ENCODE results near the gene NEK6. TPM values are rescaled to one million over a fixed set of nuclear protein-coding genes. Genes with fewer than 3 reads are reported as not detected.
A peak's percentile ranks its signal among the peaks of the same experiment; 100 is the strongest.
"Not testable (repeated sequence)": the region's sequence is repeated elsewhere in the genome, so short reads cannot be mapped to it uniquely, and the experiment has no call there.

NEK6 gene
- total RNA-seq, 2 donors from 2014 or later: 6.8 to 7.6 TPM

- Mint-ChIP-seq H3K36me3 (ENCODE audit: low read depth) (no peaks in the 10 kb centered on the region), H3K4me1 (peaks cover 32% of the 10 kb centered on the region), H3K9me3 (no peaks in the 10 kb centered on the region), H3K27ac (no peak overlapping the region), H3K27me3 (no peaks in the 10 kb centered on the region), H3K4me3 (peak overlapping the region; percentile 70)
- peak; percentile 49 for ATAC-seq (replicated peaks)
Measured at GRCh38 chr9:124218438-124218982, 39.2 kb upstream of the NEK6 start.

GRCh38 chr9:124218987-124219461, 38.7 kb upstream of the NEK6 start:
- H3K36me3 Mint-ChIP-seq (ENCODE audit: low read depth): no peaks in the 10 kb centered on the region
- peak overlapping the region; percentile 70 for H3K4me3 Mint-ChIP-seq
- H3K27ac Mint-ChIP-seq: no peak overlapping the region
- no peaks in the 10 kb centered on the region for H3K9me3 Mint-ChIP-seq
- no peaks in the 10 kb centered on the region for H3K27me3 Mint-ChIP-seq
- ATAC-seq (replicated peaks): no peak
- H3K4me1 Mint-ChIP-seq: peaks cover 29% of the 10 kb centered on the region

GRCh38 chr9:124220946-124221451, 36.8 kb upstream of the NEK6 start:
- H3K27ac Mint-ChIP-seq: peak overlapping the region; percentile 58
- no peak overlapping the region for H3K4me3 Mint-ChIP-seq
- peaks cover 25% of the 10 kb centered on the region for H3K4me1 Mint-ChIP-seq
- ATAC-seq (replicated peaks): no peak
- no peaks in the 10 kb centered on the region for H3K27me3 Mint-ChIP-seq
- H3K36me3 Mint-ChIP-seq (ENCODE audit: low read depth): no peaks in the 10 kb centered on the region
- H3K9me3 Mint-ChIP-seq: no peaks in the 10 kb centered on the region

- Mint-ChIP-seq H3K27ac (no peak overlapping the region), H3K36me3 (ENCODE audit: low read depth) (no peaks in the 10 kb centered on the region), H3K9me3 (no peaks in the 10 kb centered on the region), H3K4me3 (no peak overlapping the region), H3K4me1 (peaks cover 19% of the 10 kb centered on the region), H3K27me3 (no peaks in the 10 kb centered on the region)
- ATAC-seq (replicated peaks): no peak
Measured at GRCh38 chr9:124221676-124222075, 36.1 kb upstream of the NEK6 start.

- no peak overlapping the region for H3K27ac Mint-ChIP-seq
Measured at GRCh38 chr9:124222109-124222508, 35.6 kb upstream of the NEK6 start.

GRCh38 chr9:124222918-124223720, 34.6 kb upstream of the NEK6 start:
- H3K4me3 Mint-ChIP-seq: no peak overlapping the region
- no peaks in the 10 kb centered on the region for H3K36me3 Mint-ChIP-seq (ENCODE audit: low read depth)
- H3K4me1 Mint-ChIP-seq: peaks cover 6% of the 10 kb centered on the region
- H3K27me3 Mint-ChIP-seq: no peaks in the 10 kb centered on the region
- H3K27ac Mint-ChIP-seq: no peak overlapping the region
- no peaks in the 10 kb centered on the region for H3K9me3 Mint-ChIP-seq
- ATAC-seq (replicated peaks): no peak

More at GRCh38 chr9:124222109-124222508, 35.6 kb upstream of the NEK6 start:
- no peak overlapping the region for H3K4me3 Mint-ChIP-seq
- H3K9me3 Mint-ChIP-seq: no peaks in the 10 kb centered on the region
- H3K27me3 Mint-ChIP-seq: no peaks in the 10 kb centered on the region
- no peak for ATAC-seq (replicated peaks)
- no peaks in the 10 kb centered on the region for H3K36me3 Mint-ChIP-seq (ENCODE audit: low read depth)
- peaks cover 15% of the 10 kb centered on the region for H3K4me1 Mint-ChIP-seq

DNA sequence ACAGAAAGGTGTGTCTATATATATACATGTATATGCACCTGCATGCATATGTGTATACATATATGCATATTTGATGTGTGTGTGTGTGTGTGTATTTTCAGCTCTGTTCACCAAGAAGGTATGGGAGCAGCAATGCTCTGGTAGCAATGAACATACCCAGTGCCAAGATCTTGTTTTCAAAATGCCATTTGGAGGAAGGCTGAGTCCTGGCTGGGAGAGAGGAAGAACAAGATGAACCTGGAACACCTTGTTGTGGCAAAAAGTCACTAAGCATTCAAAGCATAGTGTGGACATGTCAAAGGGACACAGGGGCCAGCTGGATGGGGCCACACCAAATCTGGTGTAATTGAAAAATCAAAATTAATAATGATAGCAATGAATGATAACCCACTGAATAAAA, 31.8 kb upstream of the NEK6 start:
- H3K4me1 Mint-ChIP-seq: no peaks in the 10 kb centered on the region
- no peaks in the 10 kb centered on the region for H3K9me3 Mint-ChIP-seq
- no peak for ATAC-seq (replicated peaks)

DNA sequence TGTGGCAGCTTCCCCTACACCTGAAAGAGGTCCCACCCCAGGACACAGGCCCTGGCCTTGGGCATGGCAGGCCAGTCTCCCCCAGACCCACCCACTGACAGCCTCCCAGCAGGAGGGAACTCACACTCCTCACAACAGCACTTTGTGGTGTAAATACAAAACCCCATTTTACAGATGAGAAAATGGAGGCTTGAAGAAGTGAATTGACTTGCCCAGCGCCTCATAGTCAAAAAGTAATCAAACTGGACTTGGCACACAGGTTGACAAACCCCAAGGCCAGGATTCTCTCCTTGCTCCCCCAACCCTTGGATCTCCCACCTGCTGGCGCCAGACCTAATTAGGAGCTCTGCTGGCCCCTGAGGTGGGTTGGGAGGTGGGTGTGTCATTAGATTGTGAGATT, 29.2 kb upstream of the NEK6 start:
- no peaks in the 10 kb centered on the region for H3K27me3 Mint-ChIP-seq
- H3K36me3 Mint-ChIP-seq (ENCODE audit: low read depth): no peaks in the 10 kb centered on the region
- H3K4me3 Mint-ChIP-seq: no peak overlapping the region
- H3K9me3 Mint-ChIP-seq: no peaks in the 10 kb centered on the region
- no peak overlapping the region for H3K27ac Mint-ChIP-seq
- H3K4me1 Mint-ChIP-seq: no peaks in the 10 kb centered on the region
- no peak for ATAC-seq (replicated peaks)

More for the DNA sequence above, 31.8 kb upstream of the NEK6 start:
- Mint-ChIP-seq H3K36me3 (ENCODE audit: low read depth) (no peaks in the 10 kb centered on the region), H3K27me3 (no peaks in the 10 kb centered on the region), H3K27ac (no peak overlapping the region), H3K4me3 (no peak overlapping the region)

DNA sequence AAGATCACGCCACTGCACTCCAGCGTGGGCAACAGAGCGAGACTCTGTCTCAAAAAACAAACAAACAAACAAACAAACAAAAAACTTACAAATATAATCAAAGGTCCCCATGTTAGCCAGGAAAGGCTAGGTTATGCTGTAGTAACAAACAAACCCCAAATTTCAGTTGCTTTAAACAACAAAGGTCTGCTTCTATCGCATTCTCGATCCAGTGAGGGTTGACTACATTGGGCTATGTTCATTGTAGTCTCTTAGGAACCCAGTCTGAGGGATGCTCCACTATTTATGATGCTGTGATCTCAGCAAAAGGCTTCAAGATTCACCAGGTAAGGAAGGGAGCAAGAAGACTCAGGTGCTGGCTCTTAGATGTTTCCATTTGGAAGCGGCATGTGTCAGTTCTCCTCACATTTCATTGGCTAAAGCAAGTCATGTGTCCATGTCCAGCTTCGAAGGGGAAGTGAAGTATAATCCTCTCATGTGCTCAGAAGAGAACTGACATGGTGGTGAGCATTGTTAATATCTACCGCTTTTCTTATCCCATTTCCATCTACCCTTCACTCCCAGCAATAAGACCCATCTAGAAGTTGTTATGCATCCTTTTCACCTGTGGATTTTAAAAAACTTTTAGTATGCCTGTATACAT, 26.5 kb upstream of the NEK6 start:
- no peak overlapping the region for H3K4me3 Mint-ChIP-seq
- H3K4me1 Mint-ChIP-seq: no peaks in the 10 kb centered on the region
- no peak overlapping the region for H3K27ac Mint-ChIP-seq
- H3K9me3 Mint-ChIP-seq: no peaks in the 10 kb centered on the region
- no peaks in the 10 kb centered on the region for H3K27me3 Mint-ChIP-seq
- no peaks in the 10 kb centered on the region for H3K36me3 Mint-ChIP-seq (ENCODE audit: low read depth)
- ATAC-seq (replicated peaks): no peak

DNA sequence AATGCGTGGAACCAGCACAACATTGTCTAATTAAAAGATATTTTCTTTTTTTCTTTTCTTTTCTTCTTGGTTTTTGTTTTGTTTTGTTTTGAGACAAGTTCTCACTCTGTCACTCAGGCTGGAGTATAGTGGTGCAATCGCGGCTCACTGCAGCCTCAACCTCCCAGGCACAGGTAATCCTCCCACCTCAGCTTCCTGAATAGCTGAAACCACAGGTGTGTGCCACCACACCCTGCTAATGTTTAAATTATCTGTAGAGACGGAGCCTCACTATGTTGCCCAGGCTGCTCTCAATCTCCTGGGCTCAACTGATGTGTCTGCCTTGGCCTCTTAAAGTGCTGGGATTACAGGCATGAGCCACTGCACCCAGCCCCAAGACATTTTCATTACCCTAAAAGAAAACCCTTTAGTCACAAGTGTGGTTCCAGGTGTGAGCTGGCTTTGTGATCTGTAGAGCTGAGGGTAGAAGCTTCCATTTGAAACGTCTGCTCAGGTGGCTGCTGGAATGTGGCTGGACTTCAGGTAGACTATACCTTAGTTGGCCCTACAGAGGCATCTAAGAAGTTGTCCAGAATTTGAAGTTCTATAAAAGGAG, 19.1 kb upstream of the NEK6 start:
- no peak overlapping the region for H3K27ac Mint-ChIP-seq
- H3K9me3 Mint-ChIP-seq: no peaks in the 10 kb centered on the region
- ATAC-seq (replicated peaks): peak; percentile 92
- peaks cover 15% of the 10 kb centered on the region for H3K4me1 Mint-ChIP-seq
- no peaks in the 10 kb centered on the region for H3K27me3 Mint-ChIP-seq
- H3K4me3 Mint-ChIP-seq: peak overlapping the region; percentile 34
- no peaks in the 10 kb centered on the region for H3K36me3 Mint-ChIP-seq (ENCODE audit: low read depth)

DNA sequence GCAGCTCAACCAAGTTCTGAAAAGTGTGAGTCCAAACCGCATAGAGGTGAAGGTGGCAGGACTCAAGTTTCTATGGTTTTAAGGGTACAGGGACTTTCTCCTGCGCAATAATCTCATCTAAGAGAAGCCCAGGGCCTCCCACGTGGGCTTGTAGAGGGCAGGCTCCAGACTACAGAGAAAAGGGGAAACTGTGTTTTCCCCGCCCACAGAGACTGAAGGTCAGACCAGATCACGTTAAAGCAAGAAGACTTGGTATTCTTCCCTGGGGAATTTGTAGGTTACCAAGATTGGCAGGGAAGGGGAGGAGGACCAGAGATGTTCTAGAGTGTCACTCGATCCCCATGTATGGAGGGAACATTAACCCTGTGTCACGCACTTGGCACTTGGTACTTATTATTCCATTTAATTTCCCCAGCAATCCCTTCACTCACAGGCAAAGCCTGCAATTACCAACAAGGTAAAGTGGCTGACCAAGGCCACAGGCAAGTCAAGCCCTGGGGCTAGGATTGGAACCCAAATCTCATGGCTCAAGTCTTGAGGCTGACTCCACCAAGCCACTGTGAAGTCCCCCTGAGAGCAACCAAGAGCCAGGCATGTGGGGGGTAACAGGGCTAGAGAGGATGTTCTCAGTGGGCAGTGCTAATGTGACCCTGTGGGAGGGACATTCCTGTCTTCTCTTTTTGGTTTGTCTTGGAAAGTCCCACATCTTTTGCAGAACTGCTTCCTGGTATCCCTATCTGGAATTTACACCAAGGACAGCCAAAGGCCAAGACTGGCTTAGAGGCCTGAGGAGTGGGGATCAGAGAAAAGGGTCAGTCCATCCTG, 18.3 kb upstream of the NEK6 start:
- peak overlapping the region; percentile 70 for H3K27ac Mint-ChIP-seq
- H3K36me3 Mint-ChIP-seq (ENCODE audit: low read depth): no peaks in the 10 kb centered on the region
- peak overlapping the region; percentile 34 for H3K4me3 Mint-ChIP-seq
- no peaks in the 10 kb centered on the region for H3K9me3 Mint-ChIP-seq
- no peaks in the 10 kb centered on the region for H3K27me3 Mint-ChIP-seq
- peaks cover 15% of the 10 kb centered on the region for H3K4me1 Mint-ChIP-seq
- ATAC-seq (replicated peaks): peak; percentile 74

DNA sequence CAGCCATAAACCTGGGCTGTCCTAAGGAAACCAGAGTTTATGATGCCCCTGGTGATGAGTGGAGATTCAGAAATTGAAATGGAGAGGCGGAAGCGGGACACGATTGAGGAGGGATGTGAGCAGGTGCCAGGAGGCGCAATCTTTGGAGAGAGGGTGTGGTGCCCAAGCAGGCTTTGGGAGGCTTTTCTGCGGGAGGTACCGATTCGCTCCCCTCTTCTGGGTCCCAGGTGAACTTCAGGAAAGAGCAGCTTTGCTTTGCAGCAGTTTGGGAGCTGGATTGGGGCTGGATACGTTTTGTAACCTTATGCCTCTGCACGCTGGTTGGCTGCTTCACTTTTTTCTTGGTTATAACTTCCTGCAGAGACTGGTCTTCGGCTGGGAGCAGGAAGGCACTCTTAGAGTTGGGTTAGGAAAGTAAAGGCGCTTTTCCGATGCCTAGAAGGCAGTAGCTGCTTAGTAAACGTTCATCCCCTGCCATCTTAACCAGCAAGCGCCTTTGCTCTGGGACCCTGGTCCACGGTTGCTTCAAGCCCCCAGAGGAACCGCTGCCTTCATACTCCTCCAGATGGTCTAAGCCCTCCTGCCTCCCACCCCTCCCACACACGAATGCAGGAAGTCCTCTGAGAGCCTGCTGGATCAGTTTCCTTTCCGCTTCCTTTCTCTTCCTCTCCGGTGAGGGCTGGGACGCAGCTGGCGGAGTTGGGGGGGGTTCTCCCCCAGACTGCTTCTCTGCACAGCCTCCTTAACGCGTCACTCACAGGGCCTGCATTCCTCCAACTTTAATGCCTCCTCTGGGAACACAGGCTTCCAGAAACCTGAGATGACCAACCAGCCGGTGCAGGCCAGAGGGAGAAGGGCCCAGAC, 15.2 kb upstream of the NEK6 start:
- Mint-ChIP-seq H3K4me1 (peaks cover 15% of the 10 kb centered on the region), H3K4me3 (no peak overlapping the region)
- no peak for ATAC-seq (replicated peaks)

GRCh38 chr9:124247393-124247792, 10.4 kb upstream of the NEK6 start:
- H3K27ac Mint-ChIP-seq; ATAC-seq (replicated peaks); H3K9me3 Mint-ChIP-seq; H3K4me3 Mint-ChIP-seq; H3K27me3 Mint-ChIP-seq; H3K4me1 Mint-ChIP-seq; H3K36me3 Mint-ChIP-seq (ENCODE audit: low read depth): not testable (repeated sequence)

More for the DNA sequence above, 15.2 kb upstream of the NEK6 start:
- H3K9me3 Mint-ChIP-seq: no peaks in the 10 kb centered on the region
- H3K36me3 Mint-ChIP-seq (ENCODE audit: low read depth): no peaks in the 10 kb centered on the region
- H3K27me3 Mint-ChIP-seq: no peaks in the 10 kb centered on the region
- no peak overlapping the region for H3K27ac Mint-ChIP-seq
